ENCODE data around the gene SV2C. TPM values are rescaled to one million over a fixed set of nuclear protein-coding genes. Genes with fewer than 3 reads are reported as not detected.

The SV2C gene
- total and polyA plus RNA-seq, 7 donors: 0.31 to 0.71 (median 0.55) TPM; not detected in 2

- TF ChIP-seq EP300 (IDR thresholded peaks at IDR 0.05) (no peak), POLR2AphosphoS5 (IDR thresholded peaks at IDR 0.05) (no peak), CTCF (IDR thresholded peaks at IDR 0.05) (no peak), POLR2A (IDR thresholded peaks at IDR 0.05) (no peak)
- Histone ChIP-seq H3K27me3 (no peaks in the 10 kb centered on the region), H3K4me3 (no peak overlapping the region), H3K4me1 (no peaks in the 10 kb centered on the region), H3K9me3 (no peaks in the 10 kb centered on the region), H3K36me3 (no peaks in the 10 kb centered on the region), H3K27ac (no peak overlapping the region)
- WGBS, 2 donors: 97 to 98% methylated on average over 23 of the region's 23 CpGs
- DNase-seq: no peak
- intact Hi-C loops (cut with DNase I): no loop called here
These were observed 90.9 kb downstream of the SV2C start for GRCh38 chr5:76174101-76174500.

- no peak for TF ChIP-seq POLR2AphosphoS5 (IDR thresholded peaks at IDR 0.05)
- TF ChIP-seq CTCF (IDR thresholded peaks at IDR 0.05): peak in 1 of 4 experiments; percentile 24
- Histone ChIP-seq H3K27ac (no peak overlapping the region), H3K4me3 (no peak overlapping the region), H3K4me1 (no peaks in the 10 kb centered on the region), H3K27me3 (no peaks in the 10 kb centered on the region), H3K36me3 (no peaks in the 10 kb centered on the region), H3K9me3 (no peaks in the 10 kb centered on the region)
- intact Hi-C loops (cut with DNase I): no loop called here
- DNase-seq: no peak
- WGBS, 2 donors: 24 to 33% methylated on average over 6 of the region's 6 CpGs
These were observed 92.0 kb downstream of the SV2C start for GRCh38 chr5:76175051-76175666.

GRCh38 chr5:76175821-76176403 is 92.7 kb downstream of the SV2C start:
- no peaks in the 10 kb centered on the region for H3K27me3 ChIP-seq
- TF ChIP-seq EP300 (IDR thresholded peaks at IDR 0.05): no peak
- no peak for TF ChIP-seq CTCF (IDR thresholded peaks at IDR 0.05)
- TF ChIP-seq POLR2A (IDR thresholded peaks at IDR 0.05): no peak
- no peak for TF ChIP-seq POLR2AphosphoS5 (IDR thresholded peaks at IDR 0.05)
- H3K4me3 ChIP-seq: no peak overlapping the region
- no peaks in the 10 kb centered on the region for H3K36me3 ChIP-seq
- no peaks in the 10 kb centered on the region for H3K4me1 ChIP-seq
- WGBS, 2 donors: 48 to 83% methylated on average over 7 of the region's 7 CpGs
- DNase-seq: no peak
- intact Hi-C loops (cut with DNase I): no loop called here
- no peak overlapping the region for H3K27ac ChIP-seq
- H3K9me3 ChIP-seq: no peaks in the 10 kb centered on the region

- no peaks in the 10 kb centered on the region for H3K4me1 ChIP-seq
- TF ChIP-seq EP300 (IDR thresholded peaks at IDR 0.05) (no peak), POLR2A (IDR thresholded peaks at IDR 0.05) (no peak), POLR2AphosphoS5 (IDR thresholded peaks at IDR 0.05) (no peak), CTCF (IDR thresholded peaks at IDR 0.05) (no peak)
- no peak for DNase-seq
These were observed 94.8 kb downstream of the SV2C start for GRCh38 chr5:76177978-76178377.

GRCh38 chr5:76178913-76179312 is 95.7 kb downstream of the SV2C start:
- Histone ChIP-seq H3K4me3 (no peak overlapping the region), H3K4me1 (no peaks in the 10 kb centered on the region), H3K27me3 (no peaks in the 10 kb centered on the region), H3K27ac (no peak overlapping the region), H3K9me3 (no peaks in the 10 kb centered on the region), H3K36me3 (no peaks in the 10 kb centered on the region)
- no peak for TF ChIP-seq EP300 (IDR thresholded peaks at IDR 0.05)
- TF ChIP-seq POLR2AphosphoS5 (IDR thresholded peaks at IDR 0.05): no peak
- no peak for TF ChIP-seq POLR2A (IDR thresholded peaks at IDR 0.05)
- TF ChIP-seq CTCF (IDR thresholded peaks at IDR 0.05): no peak
- intact Hi-C loops (cut with DNase I): no loop called here
- WGBS, 2 donors: 82 to 90% methylated on average over 5 of the region's 5 CpGs
- DNase-seq: no peak

More at GRCh38 chr5:76177978-76178377, 94.8 kb downstream of the SV2C start:
- no peaks in the 10 kb centered on the region for H3K27me3 ChIP-seq
- intact Hi-C loops (cut with DNase I): no loop called here
- H3K36me3 ChIP-seq: no peaks in the 10 kb centered on the region
- H3K9me3 ChIP-seq: no peaks in the 10 kb centered on the region
- H3K4me3 ChIP-seq: no peak overlapping the region
- no peak overlapping the region for H3K27ac ChIP-seq

All from sigmoid colon (tissue), 7 donors.